ENCODE data around the gene ELK4. TPM values are rescaled to one million over a fixed set of nuclear protein-coding genes. Genes with fewer than 3 reads are reported as not detected.

ELK4 gene
- total and polyA plus RNA-seq, 2 of the 8 experiments (the other 6 are each of a cell fraction or from before 2014, with no cell fraction given), result 2.9 to 26.3 TPM

DNA sequence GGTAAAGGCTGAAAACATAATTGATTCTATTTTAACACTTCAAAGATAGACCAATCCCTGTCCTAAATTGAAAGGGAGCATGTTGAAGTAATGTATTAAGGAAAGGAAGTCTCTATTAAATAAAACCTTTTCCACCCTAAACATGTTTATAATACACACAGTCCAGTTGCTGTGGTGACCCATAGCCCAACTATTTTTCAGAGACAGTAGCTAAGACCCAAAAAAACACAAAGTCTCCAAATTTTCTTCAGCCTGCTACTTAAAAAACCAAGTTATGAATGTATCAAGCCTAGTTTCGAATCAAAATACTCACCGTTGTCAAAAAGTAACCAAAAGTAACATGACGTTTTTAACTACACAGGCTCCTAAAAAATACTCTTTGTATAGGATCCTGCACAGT is 1.6 kb downstream of the ELK4 start:
- DNase-seq (ENCODE audit: low read depth in 1 of 2, low spot score in 2 of 2), result no peak
- Histone ChIP-seq H4K91ac (replicated peaks; ENCODE audit: insufficient read length, low read length) (no peak overlapping the region), H3K9ac (replicated peaks in 1 of 4; ENCODE audit: extremely low read depth in 1 of 4, low read depth in 3 of 4, low read length in 3 of 4) (peak overlapping the region in 1 of 4 experiments; percentile 23; a peak in 1 of 7 replicates), H2BK120ac (replicated peaks; ENCODE audit: low read depth, low read length) (no peak overlapping the region), H2AFZ (ENCODE audit: low read length) (no peak overlapping the region), H3K56ac (replicated peaks; ENCODE audit: insufficient read length, low read depth, low read length) (no peak overlapping the region), H3K4me3 (ENCODE audit: extremely low read depth in 1 of 4, insufficient read depth in 2 of 4, low read depth in 3 of 4, low read length in 4 of 4) (peak overlapping the region; percentile 72 to 90 (median 78); a peak in 7 of 8 replicates), H3K4me2 (ENCODE audit: insufficient read depth in 1 of 2, low read depth in 2 of 2, low read length in 2 of 2) (peak overlapping the region; percentile 58 to 86), H3K23ac (ENCODE audit: insufficient read length) (no peak overlapping the region), H2BK20ac (ENCODE audit: low read length) (no peak overlapping the region), H2BK12ac (ENCODE audit: low read depth, low read length) (no peak overlapping the region), H4K20me1 (replicated peaks in 1 of 2; ENCODE audit: control insufficient read depth in 1 of 2, insufficient read depth in 2 of 2, low read length in 2 of 2) (peaks cover 0 to 4% of the 10 kb centered on the region in 2 experiments), H2BK15ac (ENCODE audit: low read length) (no peak overlapping the region), H3K4me1 (replicated peaks in 1 of 4; ENCODE audit: control insufficient read depth in 3 of 4, insufficient read depth in 4 of 4, low read length in 3 of 4) (no peaks in the 10 kb centered on the region; a peak in 2 of 7 replicates), H3K23me2 (ENCODE audit: low read depth, low read length) (peaks cover 3% of the 10 kb centered on the region; the same call in 1 of the 2 replicates), H3K79me2 (ENCODE audit: control insufficient read depth in 1 of 2, insufficient read depth in 2 of 2, low read length in 2 of 2) (peaks cover 12 to 52% of the 10 kb centered on the region in 2 experiments), H3K4ac (replicated peaks; ENCODE audit: insufficient read length, low read depth, low read length) (no peak overlapping the region), H3K14ac (ENCODE audit: insufficient read length) (no peak overlapping the region), H3K9me3 (ENCODE audit: insufficient read depth in 2 of 2, low read depth in 1 of 2, low read length in 1 of 2) (no peaks in the 10 kb centered on the region), H4K8ac (ENCODE audit: extremely low read depth, insufficient read depth, low read length) (no peak overlapping the region), H3K36me3 (ENCODE audit: control insufficient read depth in 2 of 4, insufficient read depth in 4 of 4, low read length in 3 of 4) (no peaks in the 10 kb centered on the region), H3K27me3 (replicated peaks in 1 of 4; ENCODE audit: control insufficient read depth in 3 of 4, extremely low read depth in 1 of 4, insufficient read depth in 3 of 4, low read length in 3 of 4) (no peaks in the 10 kb centered on the region), H3K18ac (ENCODE audit: extremely low read depth, low read length) (no peak overlapping the region), H3K27ac (ENCODE audit: low read depth, low read length) (no peak overlapping the region), H3K79me1 (ENCODE audit: low read depth, low read length) (peaks cover 3% of the 10 kb centered on the region; the same call in 1 of the 2 replicates), H4K5ac (ENCODE audit: insufficient read length, low read depth, low read length) (no peak overlapping the region), H2BK5ac (ENCODE audit: low read depth, low read length) (no peak overlapping the region), H2AK5ac (ENCODE audit: low read depth, low read length) (no peak overlapping the region)
- 52% methylated on average over 3 of the region's 3 CpGs; no CpG with 5 or more reads in 1 of the 2 experiments for WGBS, 2 experiments (ENCODE audit: extremely low coverage in 1 of 2, insufficient coverage in 1 of 2, insufficient read length in 1 of 2, insufficient replicate concordance in 2 of 2, low coverage in 1 of 2, low lambda C conversion rate in 2 of 2, missing lambda C conversion rate in 1 of 2)
- CTCF ChIA-PET (ENCODE audit: partially characterized antibody), result interaction anchor here (1.5 to 19.2 kb wide), 3 partner anchors 27 to 81 kb away, joined by 3 to 282 read pairs (median 119); no protein-coding TSS in a partner anchor
- no peak for FAIRE-seq
- POLR2A ChIA-PET (ENCODE audit: partially characterized antibody), result interaction anchor here (1.0 to 3.5 kb wide), 9 partner anchors 8 to 119 kb away, joined by 3 to 28 read pairs (median 9); partner anchors contain the start of gene SLC45A3
- TF ChIP-seq TAF1 (IDR thresholded peaks at IDR 0.05; ENCODE audit: low read depth, low read length) (no peak), CREB1 (IDR thresholded peaks at IDR 0.05) (no peak), SIN3A (conservative IDR thresholded peaks at IDR 0.05 in 1 of 2, IDR thresholded peaks at IDR 0.05 in 1 of 2; ENCODE audit: low read depth in 1 of 2, low read length in 2 of 2) (no peak), TBP (IDR thresholded peaks at IDR 0.05; ENCODE audit: low read depth, low read length) (no peak), MAFK (IDR thresholded peaks at IDR 0.05; ENCODE audit: low read depth, low read length) (no peak), TAF7 (optimal IDR thresholded peaks at IDR 0.05; ENCODE audit: borderline replicate concordance, low read depth, low read length) (no peak), RAD21 (IDR thresholded peaks at IDR 0.05 in 1 of 2, conservative IDR thresholded peaks at IDR 0.05 in 1 of 2; ENCODE audit: low read depth in 2 of 2, low read length in 2 of 2) (no peak), YY1 (IDR thresholded peaks at IDR 0.05; ENCODE audit: low read depth, low read length) (no peak)
- TF ChIP-seq, protein P1, sequence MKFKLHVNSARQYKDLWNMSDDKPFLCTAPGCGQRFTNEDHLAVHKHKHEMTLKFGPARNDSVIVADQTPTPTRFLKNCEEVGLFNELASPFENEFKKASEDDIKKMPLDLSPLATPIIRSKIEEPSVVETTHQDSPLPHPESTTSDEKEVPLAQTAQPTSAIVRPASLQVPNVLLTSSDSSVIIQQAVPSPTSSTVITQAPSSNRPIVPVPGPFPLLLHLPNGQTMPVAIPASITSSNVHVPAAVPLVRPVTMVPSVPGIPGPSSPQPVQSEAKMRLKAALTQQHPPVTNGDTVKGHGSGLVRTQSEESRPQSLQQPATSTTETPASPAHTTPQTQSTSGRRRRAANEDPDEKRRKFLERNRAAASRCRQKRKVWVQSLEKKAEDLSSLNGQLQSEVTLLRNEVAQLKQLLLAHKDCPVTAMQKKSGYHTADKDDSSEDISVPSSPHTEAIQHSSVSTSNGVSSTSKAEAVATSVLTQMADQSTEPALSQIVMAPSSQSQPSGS (IDR thresholded peaks at IDR 0.05; ENCODE audit: low read length), result no peak
